ENCODE results near the gene ARMC9.

Gene ARMC9

DNA sequence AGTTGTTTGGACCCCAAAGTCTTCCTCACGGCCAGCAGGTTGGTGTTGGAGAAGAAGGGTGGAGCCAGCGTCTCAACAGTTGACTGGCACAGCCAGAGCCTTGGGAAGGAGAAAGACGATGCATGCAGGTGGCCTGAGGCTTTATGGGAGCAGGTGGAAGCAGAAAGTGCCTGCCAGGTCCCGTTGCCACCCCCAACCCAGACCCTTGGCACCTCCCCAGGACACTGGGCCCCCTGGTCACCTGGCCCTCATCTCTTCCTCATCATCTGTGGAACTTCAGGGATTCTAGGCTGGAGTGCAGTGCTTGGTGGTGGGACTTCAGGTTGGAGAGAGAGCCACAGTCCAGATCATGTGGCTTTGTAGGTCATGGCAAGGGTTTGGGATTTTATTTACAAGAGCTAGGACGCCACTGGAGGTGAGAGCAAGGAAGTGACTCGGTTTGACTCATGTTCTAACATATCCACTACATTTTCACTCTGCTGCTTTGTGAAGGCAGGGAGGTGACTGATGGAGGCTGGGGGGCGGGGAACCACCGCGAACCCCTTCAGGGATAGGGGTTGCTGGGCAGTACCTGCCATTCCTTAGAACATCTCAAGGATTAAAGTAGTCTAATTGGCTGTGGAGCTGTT lies 134.6 kb downstream of the ARMC9 start (continued):
- TF ChIP-seq, protein P1, sequence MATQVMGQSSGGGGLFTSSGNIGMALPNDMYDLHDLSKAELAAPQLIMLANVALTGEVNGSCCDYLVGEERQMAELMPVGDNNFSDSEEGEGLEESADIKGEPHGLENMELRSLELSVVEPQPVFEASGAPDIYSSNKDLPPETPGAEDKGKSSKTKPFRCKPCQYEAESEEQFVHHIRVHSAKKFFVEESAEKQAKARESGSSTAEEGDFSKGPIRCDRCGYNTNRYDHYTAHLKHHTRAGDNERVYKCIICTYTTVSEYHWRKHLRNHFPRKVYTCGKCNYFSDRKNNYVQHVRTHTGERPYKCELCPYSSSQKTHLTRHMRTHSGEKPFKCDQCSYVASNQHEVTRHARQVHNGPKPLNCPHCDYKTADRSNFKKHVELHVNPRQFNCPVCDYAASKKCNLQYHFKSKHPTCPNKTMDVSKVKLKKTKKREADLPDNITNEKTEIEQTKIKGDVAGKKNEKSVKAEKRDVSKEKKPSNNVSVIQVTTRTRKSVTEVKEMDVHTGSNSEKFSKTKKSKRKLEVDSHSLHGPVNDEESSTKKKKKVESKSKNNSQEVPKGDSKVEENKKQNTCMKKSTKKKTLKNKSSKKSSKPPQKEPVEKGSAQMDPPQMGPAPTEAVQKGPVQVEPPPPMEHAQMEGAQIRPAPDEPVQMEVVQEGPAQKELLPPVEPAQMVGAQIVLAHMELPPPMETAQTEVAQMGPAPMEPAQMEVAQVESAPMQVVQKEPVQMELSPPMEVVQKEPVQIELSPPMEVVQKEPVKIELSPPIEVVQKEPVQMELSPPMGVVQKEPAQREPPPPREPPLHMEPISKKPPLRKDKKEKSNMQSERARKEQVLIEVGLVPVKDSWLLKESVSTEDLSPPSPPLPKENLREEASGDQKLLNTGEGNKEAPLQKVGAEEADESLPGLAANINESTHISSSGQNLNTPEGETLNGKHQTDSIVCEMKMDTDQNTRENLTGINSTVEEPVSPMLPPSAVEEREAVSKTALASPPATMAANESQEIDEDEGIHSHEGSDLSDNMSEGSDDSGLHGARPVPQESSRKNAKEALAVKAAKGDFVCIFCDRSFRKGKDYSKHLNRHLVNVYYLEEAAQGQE (tag by site-specific recombination; IDR thresholded peaks at IDR 0.05): no peak

DNA sequence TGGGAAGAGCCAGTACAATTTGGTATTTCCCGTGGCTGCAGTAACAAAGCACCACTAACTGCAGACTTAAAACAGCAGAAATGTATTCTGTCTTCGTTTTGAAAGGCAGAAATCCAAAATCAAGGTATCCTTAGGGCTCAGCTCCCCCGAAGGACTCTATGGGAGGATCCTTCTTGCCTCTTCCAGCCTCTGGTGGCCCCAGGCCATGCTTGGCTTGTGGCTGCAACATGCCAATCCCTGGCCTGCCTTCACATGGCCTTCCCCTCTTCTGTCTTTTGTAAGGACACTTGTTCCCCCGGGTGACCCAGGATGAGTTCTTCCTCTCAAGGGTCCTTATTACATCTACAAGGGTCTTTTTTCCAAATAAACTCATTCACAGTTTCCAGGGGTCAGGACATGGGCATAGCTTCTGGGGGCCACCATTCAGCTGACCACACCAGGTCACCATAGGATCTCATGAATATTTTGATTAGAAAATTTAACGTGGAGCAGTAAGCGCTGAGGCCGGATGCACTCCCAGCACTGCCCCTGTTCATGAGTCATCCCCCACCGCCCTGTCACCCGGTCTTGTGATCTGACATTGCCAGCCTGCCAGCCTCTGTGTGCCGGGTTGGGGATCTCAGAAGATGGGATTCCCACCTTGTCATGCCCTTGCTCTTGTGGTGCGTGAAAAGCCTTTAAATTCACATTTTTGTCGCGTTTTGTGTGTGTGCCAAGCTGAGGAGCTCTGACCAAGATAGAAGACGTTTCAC lies 135.9 kb downstream of the ARMC9 start:
- ChIA-PET POLR2A (no interaction called here), CTCF (interaction anchor here (1.0 kb wide), 1 partner anchor 78 kb away, joined by 3 read pairs; no protein-coding TSS in a partner anchor)
- Histone ChIP-seq H3K4me3 (ENCODE audit: low read depth, low read length) (no peak overlapping the region), H3K9me3 (ENCODE audit: control insufficient read depth, insufficient read depth, low read depth, low read length) (no peaks in the 10 kb centered on the region), H3K36me3 (ENCODE audit: control insufficient read depth in 2 of 2, insufficient read depth in 1 of 2, low read length in 2 of 2) (peaks cover 0 to 27% of the 10 kb centered on the region in 2 experiments; a peak in 1 of 3 replicates), H3K4me1 (ENCODE audit: control insufficient read depth, insufficient read depth, low read length) (no peaks in the 10 kb centered on the region), H3K27ac (ENCODE audit: extremely low read depth, low read depth, low read length) (no peak overlapping the region)
- TF ChIP-seq, protein P2, sequence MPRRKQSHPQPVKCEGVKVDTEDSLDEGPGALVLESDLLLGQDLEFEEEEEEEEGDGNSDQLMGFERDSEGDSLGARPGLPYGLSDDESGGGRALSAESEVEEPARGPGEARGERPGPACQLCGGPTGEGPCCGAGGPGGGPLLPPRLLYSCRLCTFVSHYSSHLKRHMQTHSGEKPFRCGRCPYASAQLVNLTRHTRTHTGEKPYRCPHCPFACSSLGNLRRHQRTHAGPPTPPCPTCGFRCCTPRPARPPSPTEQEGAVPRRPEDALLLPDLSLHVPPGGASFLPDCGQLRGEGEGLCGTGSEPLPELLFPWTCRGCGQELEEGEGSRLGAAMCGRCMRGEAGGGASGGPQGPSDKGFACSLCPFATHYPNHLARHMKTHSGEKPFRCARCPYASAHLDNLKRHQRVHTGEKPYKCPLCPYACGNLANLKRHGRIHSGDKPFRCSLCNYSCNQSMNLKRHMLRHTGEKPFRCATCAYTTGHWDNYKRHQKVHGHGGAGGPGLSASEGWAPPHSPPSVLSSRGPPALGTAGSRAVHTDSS (tag by site-specific recombination; IDR thresholded peaks at IDR 0.05): no peak
- TF ChIP-seq, protein P3, sequence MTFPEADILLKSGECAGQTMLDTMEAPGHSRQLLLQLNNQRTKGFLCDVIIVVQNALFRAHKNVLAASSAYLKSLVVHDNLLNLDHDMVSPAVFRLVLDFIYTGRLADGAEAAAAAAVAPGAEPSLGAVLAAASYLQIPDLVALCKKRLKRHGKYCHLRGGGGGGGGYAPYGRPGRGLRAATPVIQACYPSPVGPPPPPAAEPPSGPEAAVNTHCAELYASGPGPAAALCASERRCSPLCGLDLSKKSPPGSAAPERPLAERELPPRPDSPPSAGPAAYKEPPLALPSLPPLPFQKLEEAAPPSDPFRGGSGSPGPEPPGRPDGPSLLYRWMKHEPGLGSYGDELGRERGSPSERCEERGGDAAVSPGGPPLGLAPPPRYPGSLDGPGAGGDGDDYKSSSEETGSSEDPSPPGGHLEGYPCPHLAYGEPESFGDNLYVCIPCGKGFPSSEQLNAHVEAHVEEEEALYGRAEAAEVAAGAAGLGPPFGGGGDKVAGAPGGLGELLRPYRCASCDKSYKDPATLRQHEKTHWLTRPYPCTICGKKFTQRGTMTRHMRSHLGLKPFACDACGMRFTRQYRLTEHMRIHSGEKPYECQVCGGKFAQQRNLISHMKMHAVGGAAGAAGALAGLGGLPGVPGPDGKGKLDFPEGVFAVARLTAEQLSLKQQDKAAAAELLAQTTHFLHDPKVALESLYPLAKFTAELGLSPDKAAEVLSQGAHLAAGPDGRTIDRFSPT (tag by site-specific recombination; IDR thresholded peaks at IDR 0.05): no peak
- TF ChIP-seq, protein P4, sequence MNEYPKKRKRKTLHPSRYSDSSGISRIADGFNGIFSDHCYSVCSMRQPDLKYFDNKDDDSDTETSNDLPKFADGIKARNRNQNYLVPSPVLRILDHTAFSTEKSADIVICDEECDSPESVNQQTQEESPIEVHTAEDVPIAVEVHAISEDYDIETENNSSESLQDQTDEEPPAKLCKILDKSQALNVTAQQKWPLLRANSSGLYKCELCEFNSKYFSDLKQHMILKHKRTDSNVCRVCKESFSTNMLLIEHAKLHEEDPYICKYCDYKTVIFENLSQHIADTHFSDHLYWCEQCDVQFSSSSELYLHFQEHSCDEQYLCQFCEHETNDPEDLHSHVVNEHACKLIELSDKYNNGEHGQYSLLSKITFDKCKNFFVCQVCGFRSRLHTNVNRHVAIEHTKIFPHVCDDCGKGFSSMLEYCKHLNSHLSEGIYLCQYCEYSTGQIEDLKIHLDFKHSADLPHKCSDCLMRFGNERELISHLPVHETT (tag by site-specific recombination; IDR thresholded peaks at IDR 0.05): no peak
- no peak for TF ChIP-seq KLF10 (tag by site-specific recombination; IDR thresholded peaks at IDR 0.05)
- no peak for TF ChIP-seq ZNF610 (tag by site-specific recombination; IDR thresholded peaks at IDR 0.05; ENCODE audit: borderline replicate concordance)
- TF ChIP-seq ZNF121 (tag by site-specific recombination; IDR thresholded peaks at IDR 0.05): no peak
- no peak for TF ChIP-seq HOXD13 (CRISPR knock-in tag; IDR thresholded peaks at IDR 0.05; ENCODE audit: borderline replicate concordance)
- no peak for TF ChIP-seq FEZF1 (tag by site-specific recombination; IDR thresholded peaks at IDR 0.05)
- no peak for TF ChIP-seq ZFP41 (tag by site-specific recombination; IDR thresholded peaks at IDR 0.05; ENCODE audit: borderline replicate concordance)
- TF ChIP-seq, protein P5, sequence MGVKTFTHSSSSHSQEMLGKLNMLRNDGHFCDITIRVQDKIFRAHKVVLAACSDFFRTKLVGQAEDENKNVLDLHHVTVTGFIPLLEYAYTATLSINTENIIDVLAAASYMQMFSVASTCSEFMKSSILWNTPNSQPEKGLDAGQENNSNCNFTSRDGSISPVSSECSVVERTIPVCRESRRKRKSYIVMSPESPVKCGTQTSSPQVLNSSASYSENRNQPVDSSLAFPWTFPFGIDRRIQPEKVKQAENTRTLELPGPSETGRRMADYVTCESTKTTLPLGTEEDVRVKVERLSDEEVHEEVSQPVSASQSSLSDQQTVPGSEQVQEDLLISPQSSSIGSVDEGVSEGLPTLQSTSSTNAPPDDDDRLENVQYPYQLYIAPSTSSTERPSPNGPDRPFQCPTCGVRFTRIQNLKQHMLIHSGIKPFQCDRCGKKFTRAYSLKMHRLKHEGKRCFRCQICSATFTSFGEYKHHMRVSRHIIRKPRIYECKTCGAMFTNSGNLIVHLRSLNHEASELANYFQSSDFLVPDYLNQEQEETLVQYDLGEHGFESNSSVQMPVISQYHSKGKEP (tag by site-specific recombination; IDR thresholded peaks at IDR 0.05): no peak
